ENCODE measurements around the gene KCNJ4. TPM values are rescaled to one million over a fixed set of nuclear protein-coding genes. Genes with fewer than 3 reads are reported as not detected.

Gene KCNJ4
- polyA plus RNA-seq, 2 of the 4 experiments (the other 2 are of a cell fraction) = 0.12 TPM; not detected in 1

- no peak for FAIRE-seq
- Histone ChIP-seq H3K27ac (no peak overlapping the region), H3K4me1 (no peaks in the 10 kb centered on the region), H3K9me3 (no peaks in the 10 kb centered on the region), H3K4me3 (no peak overlapping the region), H3K4me2 (no peak overlapping the region)
- no peak for DNase-seq (ENCODE audit: low read depth in 1 of 2, low spot score in 1 of 2)
- TF ChIP-seq FOSL2 (IDR thresholded peaks at IDR 0.05) (no peak), FOSL2 (CRISPR knock-in tag; IDR thresholded peaks at IDR 0.05) (no peak), POLR2AphosphoS2 (conservative IDR thresholded peaks at IDR 0.05; ENCODE audit: low read length) (no peak), HES2 (IDR thresholded peaks at IDR 0.05) (no peak), EP300 (IDR thresholded peaks at IDR 0.05) (no peak)
- ChIA-PET CTCF (interaction anchor here (0.6 to 1.8 kb wide), 2 partner anchors 155 to 452 kb away, joined by 3 read pairs; no protein-coding TSS in a partner anchor), POLR2A (no interaction called here)
- WGBS (ENCODE audit: missing lambda C conversion rate) = 67% methylated on average over 9 of the region's 16 CpGs
- ATAC-seq = no peak
Observed at GRCh38 chr22:38417252-38418060, 37.5 kb downstream of the KCNJ4 start.

GRCh38 chr22:38416621-38417251 is 38.3 kb downstream of the KCNJ4 start:
- ChIA-PET CTCF (interaction anchor here (0.6 kb wide), 1 partner anchor 452 kb away, joined by 3 read pairs; no protein-coding TSS in a partner anchor), POLR2A (no interaction called here)
- Histone ChIP-seq H3K9me3 (no peaks in the 10 kb centered on the region), H3K27ac (no peak overlapping the region), H3K4me3 (no peak overlapping the region), H3K4me2 (no peak overlapping the region), H3K4me1 (no peaks in the 10 kb centered on the region)
- TF ChIP-seq HOXB13 (CRISPR knock-in tag; IDR thresholded peaks at IDR 0.05; ENCODE audit: low read depth) (no peak), ZNF302 (CRISPR knock-in tag; IDR thresholded peaks at IDR 0.05) (no peak), CTCF (IDR thresholded peaks at IDR 0.05) (no peak), HES2 (IDR thresholded peaks at IDR 0.05) (no peak), TP53 (CRISPR knock-in tag; IDR thresholded peaks at IDR 0.05) (no peak), E2F6 (IDR thresholded peaks at IDR 0.05; ENCODE audit: borderline replicate concordance, low read depth) (no peak), CHD4 (IDR thresholded peaks at IDR 0.05; ENCODE audit: borderline replicate concordance) (no peak), BHLHE40 (IDR thresholded peaks at IDR 0.05; ENCODE audit: low read depth, low read length) (no peak), ZC3H11A (IDR thresholded peaks at IDR 0.05) (no peak), EHF (CRISPR knock-in tag; IDR thresholded peaks at IDR 0.05) (no peak), MAZ (IDR thresholded peaks at IDR 0.05; ENCODE audit: borderline replicate concordance, low read depth, low read length) (no peak), ESRRA (IDR thresholded peaks at IDR 0.05; ENCODE audit: borderline replicate concordance, low read length) (no peak), PHF8 (IDR thresholded peaks at IDR 0.05; ENCODE audit: borderline replicate concordance, low read depth) (no peak)
- ATAC-seq (no peak), FAIRE-seq (no peak), DNase-seq (ENCODE audit: low read depth in 1 of 2, low spot score in 1 of 2) (no peak)
- 66% methylated on average over 9 of the region's 18 CpGs for WGBS (ENCODE audit: missing lambda C conversion rate)

GRCh38 chr22:38415561-38416321 is 39.3 kb downstream of the KCNJ4 start:
- Histone ChIP-seq H3K4me1 (no peaks in the 10 kb centered on the region), H3K4me2 (no peak overlapping the region), H3K27ac (no peak overlapping the region), H3K4me3 (no peak overlapping the region), H3K9me3 (no peaks in the 10 kb centered on the region)
- ATAC-seq (no peak; a peak in 1 of 6 replicates), FAIRE-seq (no peak), DNase-seq (ENCODE audit: low read depth in 1 of 2, low spot score in 1 of 2) (no peak)
- ChIA-PET CTCF (interaction anchor here (2.4 kb wide), 1 partner anchor 363 kb away, joined by 7 read pairs; no protein-coding TSS in a partner anchor), POLR2A (no interaction called here)
- WGBS (ENCODE audit: missing lambda C conversion rate) = 84% methylated on average over 14 of the region's 22 CpGs
- no peak for TF ChIP-seq RFX5 (IDR thresholded peaks at IDR 0.05)
- no peak for TF ChIP-seq ELK1 (IDR thresholded peaks at IDR 0.05; ENCODE audit: low read depth, low read length)
- TF ChIP-seq MAX (IDR thresholded peaks at IDR 0.05) = no peak
- TF ChIP-seq BHLHE40 (IDR thresholded peaks at IDR 0.05; ENCODE audit: low read depth, low read length) = no peak
- no peak for TF ChIP-seq CHD2 (IDR thresholded peaks at IDR 0.05; ENCODE audit: low read length, partially characterized antibody)
- no peak for TF ChIP-seq NFE2L2 (conservative IDR thresholded peaks at IDR 0.05; ENCODE audit: low read length)
- no peak for TF ChIP-seq HES2 (IDR thresholded peaks at IDR 0.05)
- no peak for TF ChIP-seq TFCP2L1 (CRISPR knock-in tag; IDR thresholded peaks at IDR 0.05)
- TF ChIP-seq TP53 (CRISPR knock-in tag; IDR thresholded peaks at IDR 0.05) = no peak
- no peak for TF ChIP-seq HOXA7 (CRISPR knock-in tag; IDR thresholded peaks at IDR 0.05)
- no peak for TF ChIP-seq NR3C1 (IDR thresholded peaks at IDR 0.05)
- no peak for TF ChIP-seq GATA3 (IDR thresholded peaks at IDR 0.05; ENCODE audit: borderline replicate concordance)
- no peak for TF ChIP-seq MYC (IDR thresholded peaks at IDR 0.05; ENCODE audit: borderline replicate concordance, low read length)

Data from A549 (cell line).